HUES64 (cell line): ENCODE data around the gene TRERF1.

Experiments used
- H3K27ac ChIP-seq: 2 replicates; pipeline ENCODE4 v1.7.0; 2013; ENCODE audit warnings: low read depth, low read length, inconsistent platforms
- H3K27me3 ChIP-seq: 2 replicates; pipeline ENCODE4 v1.6.1; 2013; ENCODE audit warnings: mild to moderate bottlenecking, low read length; ENCODE audit not compliant: insufficient read depth
- H3K36me3 ChIP-seq: 2 replicates; pipeline ENCODE4 v1.6.1; 2013; ENCODE audit warnings: mild to moderate bottlenecking, low read length; ENCODE audit not compliant: insufficient read depth
- H3K4me1 ChIP-seq: 2 replicates; pipeline ENCODE4 v1.6.1; 2013; ENCODE audit warnings: mild to moderate bottlenecking, low read length, moderate library complexity; ENCODE audit not compliant: insufficient read depth
- H3K4me3 ChIP-seq: 2 replicates; pipeline ENCODE4 v1.5.1; 2013; ENCODE audit warnings: mild to moderate bottlenecking, low read length, moderate library complexity
- H3K9ac ChIP-seq: 2 replicates; pipeline ENCODE4 v1.6.1; 2013; ENCODE audit warnings: mild to moderate bottlenecking, low read depth, low read length
- H3K9me3 ChIP-seq: 2 replicates; pipeline ENCODE4 v1.6.1; 2013; ENCODE audit warnings: low read depth, low read length; ENCODE audit not compliant: insufficient read depth
- WGBS: fragments of 150-250, 120-280 bp; methylation state at CpG from one replicate; pipeline ENCODE4 v1.1.7; 2013; ENCODE audit warnings: missing lambda C conversion rate; 5-methylcytosine and 5-hydroxymethylcytosine counted together

The TRERF1 gene

GRCh38 chr6:42344756-42345155 lies 107.0 kb downstream of the TRERF1 start:
- Histone ChIP-seq H3K9ac (no peak overlapping the region), H3K9me3 (no peaks in the 10 kb centered on the region), H3K36me3 (no peaks in the 10 kb centered on the region), H3K4me3 (no peak overlapping the region), H3K27ac (no peak overlapping the region), H3K27me3 (no peaks in the 10 kb centered on the region), H3K4me1 (no peaks in the 10 kb centered on the region)
- 94% methylated on average over 1 of the region's 1 CpG for WGBS

GRCh38 chr6:42341771-42342553 lies 109.8 kb downstream of the TRERF1 start:
- Histone ChIP-seq H3K4me3 (no peak overlapping the region), H3K27ac (no peak overlapping the region), H3K9ac (no peak overlapping the region), H3K4me1 (no peaks in the 10 kb centered on the region), H3K36me3 (no peaks in the 10 kb centered on the region), H3K9me3 (no peaks in the 10 kb centered on the region), H3K27me3 (no peaks in the 10 kb centered on the region)
- 97% methylated on average over 2 of the region's 3 CpGs for WGBS

GRCh38 chr6:42341221-42341620 lies 110.5 kb downstream of the TRERF1 start:
- 95% methylated on average over 5 of the region's 5 CpGs for WGBS
- Histone ChIP-seq H3K9ac (no peak overlapping the region), H3K36me3 (no peaks in the 10 kb centered on the region)

GRCh38 chr6:42340511-42340910 lies 111.2 kb downstream of the TRERF1 start:
- Histone ChIP-seq H3K27me3 (no peaks in the 10 kb centered on the region), H3K36me3 (no peaks in the 10 kb centered on the region), H3K9ac (no peak overlapping the region), H3K27ac (no peak overlapping the region), H3K9me3 (no peaks in the 10 kb centered on the region), H3K4me1 (no peaks in the 10 kb centered on the region), H3K4me3 (no peak overlapping the region)
- 96% methylated on average over 6 of the region's 6 CpGs for WGBS

More at GRCh38 chr6:42341221-42341620, 110.5 kb downstream of the TRERF1 start:
- Histone ChIP-seq H3K27me3 (no peaks in the 10 kb centered on the region), H3K4me1 (no peaks in the 10 kb centered on the region), H3K4me3 (no peak overlapping the region), H3K27ac (no peak overlapping the region), H3K9me3 (no peaks in the 10 kb centered on the region)

GRCh38 chr6:42339991-42340401 lies 111.7 kb downstream of the TRERF1 start:
- no peaks in the 10 kb centered on the region for H3K27me3 ChIP-seq
- no peaks in the 10 kb centered on the region for H3K4me1 ChIP-seq
- no peak overlapping the region for H3K4me3 ChIP-seq
- no peaks in the 10 kb centered on the region for H3K9me3 ChIP-seq
- H3K9ac ChIP-seq, result no peak overlapping the region
- no peak overlapping the region for H3K27ac ChIP-seq
- no peaks in the 10 kb centered on the region for H3K36me3 ChIP-seq
- 84% methylated on average over 2 of the region's 2 CpGs for WGBS

GRCh38 chr6:42338744-42339222 lies 112.9 kb downstream of the TRERF1 start:
- no peaks in the 10 kb centered on the region for H3K4me1 ChIP-seq
- no peak overlapping the region for H3K27ac ChIP-seq
- H3K36me3 ChIP-seq, result no peaks in the 10 kb centered on the region
- H3K27me3 ChIP-seq, result no peaks in the 10 kb centered on the region
- over 99% methylated on average over 6 of the region's 7 CpGs for WGBS
- H3K9me3 ChIP-seq, result no peaks in the 10 kb centered on the region
- no peak overlapping the region for H3K4me3 ChIP-seq
- no peak overlapping the region for H3K9ac ChIP-seq

GRCh38 chr6:42337985-42338743 lies 113.6 kb downstream of the TRERF1 start:
- peaks cover 5% of the 10 kb centered on the region; the same call in 1 of the 2 replicates for H3K4me1 ChIP-seq
- H3K27ac ChIP-seq, result no peak overlapping the region
- no peaks in the 10 kb centered on the region for H3K36me3 ChIP-seq
- H3K4me3 ChIP-seq, result no peak overlapping the region
- H3K9me3 ChIP-seq, result no peaks in the 10 kb centered on the region
- no peaks in the 10 kb centered on the region for H3K27me3 ChIP-seq
- H3K9ac ChIP-seq, result no peak overlapping the region
- 91% methylated on average over 11 of the region's 11 CpGs for WGBS

- H3K27me3 ChIP-seq, result no peaks in the 10 kb centered on the region
- WGBS, result 94% methylated on average over 5 of the region's 5 CpGs
- H3K4me3 ChIP-seq, result no peak overlapping the region
- no peaks in the 10 kb centered on the region for H3K9me3 ChIP-seq
- no peak overlapping the region for H3K27ac ChIP-seq
- peaks cover 5% of the 10 kb centered on the region; the same call in 1 of the 2 replicates for H3K4me1 ChIP-seq
- H3K36me3 ChIP-seq, result no peaks in the 10 kb centered on the region
- no peak overlapping the region for H3K9ac ChIP-seq
Observed at GRCh38 chr6:42336431-42336830, 115.3 kb downstream of the TRERF1 start.

GRCh38 chr6:42335896-42336295 lies 115.8 kb downstream of the TRERF1 start:
- H3K4me1 ChIP-seq, result peaks cover 5% of the 10 kb centered on the region; the same call in 1 of the 2 replicates
- no peaks in the 10 kb centered on the region for H3K27me3 ChIP-seq
- WGBS, result 95% methylated on average over 5 of the region's 5 CpGs
- no peaks in the 10 kb centered on the region for H3K9me3 ChIP-seq
- no peak overlapping the region for H3K27ac ChIP-seq
- H3K36me3 ChIP-seq, result no peaks in the 10 kb centered on the region
- no peak overlapping the region for H3K9ac ChIP-seq
- no peak overlapping the region for H3K4me3 ChIP-seq

- Histone ChIP-seq H3K27me3 (no peaks in the 10 kb centered on the region), H3K36me3 (no peaks in the 10 kb centered on the region)
Observed at GRCh38 chr6:42334870-42335269, 116.9 kb downstream of the TRERF1 start.

GRCh38 chr6:42333612-42334011 lies 118.1 kb downstream of the TRERF1 start:
- Histone ChIP-seq H3K27ac (no peak overlapping the region), H3K9me3 (no peaks in the 10 kb centered on the region), H3K36me3 (no peaks in the 10 kb centered on the region), H3K9ac (no peak overlapping the region), H3K4me1 (peaks cover 5% of the 10 kb centered on the region; the same call in 1 of the 2 replicates), H3K4me3 (no peak overlapping the region), H3K27me3 (no peaks in the 10 kb centered on the region)
- WGBS, result 94% methylated on average over 6 of the region's 6 CpGs

More at GRCh38 chr6:42334870-42335269, 116.9 kb downstream of the TRERF1 start:
- H3K4me1 ChIP-seq, result peaks cover 5% of the 10 kb centered on the region; the same call in 1 of the 2 replicates
- WGBS, result 92% methylated on average over 2 of the region's 2 CpGs
- no peaks in the 10 kb centered on the region for H3K9me3 ChIP-seq
- no peak overlapping the region for H3K27ac ChIP-seq
- H3K4me3 ChIP-seq, result no peak overlapping the region
- no peak overlapping the region for H3K9ac ChIP-seq
